GM06990 (cell line): ENCODE results near the gene NTSR1.

Experiments used
- DNase-seq: peaks from one replicate; pipeline ENCODE4 v3.0.0-alpha.2; 2011; ENCODE audit not compliant: insufficient read length; ENCODE audit errors: extremely low read depth
- H3K27me3 ChIP-seq: replicated peaks from 2 replicates; pipeline ENCODE4 v1.6.0; 2011; ENCODE audit warnings: low read length; ENCODE audit not compliant: control insufficient read depth, insufficient read depth
- H3K36me3 ChIP-seq: 2 replicates; pipeline ENCODE4 v1.5.1; 2011; ENCODE audit warnings: low read length; ENCODE audit not compliant: control insufficient read depth, insufficient read depth
- H3K4me3 ChIP-seq: replicated peaks from 2 replicates; pipeline ENCODE4 v1.5.1; 2011; ENCODE audit warnings: low read depth, mild to moderate bottlenecking, control low read depth, low read length
- CTCF ChIP-seq: IDR thresholded peaks from 2 replicates; pipeline ENCODE4 v1.5.1; 2011; ENCODE audit warnings: low read length, control low read depth, mild to moderate bottlenecking, inconsistent platforms; ENCODE audit not compliant: insufficient read depth, poor library complexity, severe bottlenecking

Gene NTSR1

GRCh38 chr20:62796699-62797491 is 88.3 kb downstream of the NTSR1 start:
- DNase-seq: no peak
- H3K36me3 ChIP-seq: peaks cover 15% of the 10 kb centered on the region
- H3K27me3 ChIP-seq: no peaks in the 10 kb centered on the region
- TF ChIP-seq CTCF: no peak
- H3K4me3 ChIP-seq: peak overlapping the region; percentile 71

- Histone ChIP-seq H3K36me3 (peaks cover 15% of the 10 kb centered on the region), H3K4me3 (no peak overlapping the region), H3K27me3 (no peaks in the 10 kb centered on the region)
- no peak for TF ChIP-seq CTCF
- DNase-seq: no peak
These were observed 89.3 kb downstream of the NTSR1 start for GRCh38 chr20:62797671-62798532.

GRCh38 chr20:62799036-62799435 is 90.4 kb downstream of the NTSR1 start:
- Histone ChIP-seq H3K27me3 (no peaks in the 10 kb centered on the region), H3K36me3 (peaks cover 15% of the 10 kb centered on the region), H3K4me3 (no peak overlapping the region)
- DNase-seq: no peak
- no peak for TF ChIP-seq CTCF

- Histone ChIP-seq H3K27me3 (no peaks in the 10 kb centered on the region), H3K36me3 (peaks cover 15% of the 10 kb centered on the region), H3K4me3 (no peak overlapping the region)
- no peak for TF ChIP-seq CTCF
- no peak for DNase-seq
These were observed 90.8 kb downstream of the NTSR1 start for GRCh38 chr20:62799459-62799858.

GRCh38 chr20:62799873-62800272 is 91.2 kb downstream of the NTSR1 start:
- H3K36me3 ChIP-seq: peaks cover 15% of the 10 kb centered on the region

More at GRCh38 chr20:62799873-62800272, 91.2 kb downstream of the NTSR1 start:
- H3K27me3 ChIP-seq: no peaks in the 10 kb centered on the region
- H3K4me3 ChIP-seq: no peak overlapping the region
- no peak for TF ChIP-seq CTCF
- no peak for DNase-seq
